GOT3 (cell line): ENCODE data around the gene LVRN.

Source experiments
- DNase-seq: peaks from one replicate; lab custom pipeline; 2025; ENCODE audit warnings: mixed read lengths; lab: John Stamatoyannopoulos, UW

The LVRN gene

DNA sequence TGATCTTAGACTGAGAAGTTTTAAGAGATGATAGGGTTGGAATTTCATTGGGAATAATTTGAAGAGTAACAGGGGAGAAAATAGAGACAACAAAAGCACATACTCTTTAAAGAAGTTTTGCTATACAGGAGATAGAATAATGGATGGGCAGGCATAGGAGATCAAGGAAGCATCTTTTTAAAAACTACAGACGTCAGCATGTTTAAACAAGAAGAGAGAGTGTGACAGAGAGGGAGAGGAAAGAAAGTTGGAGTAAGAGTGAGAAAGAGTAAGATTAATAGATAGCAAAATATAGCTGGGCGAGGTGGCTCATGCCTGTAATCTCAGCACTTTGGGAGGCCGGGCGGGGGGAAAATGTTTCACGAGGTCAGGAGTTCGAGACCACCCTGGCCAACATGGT is 5.3 kb upstream of the LVRN start:
- DNase-seq, result no peak

DNA sequence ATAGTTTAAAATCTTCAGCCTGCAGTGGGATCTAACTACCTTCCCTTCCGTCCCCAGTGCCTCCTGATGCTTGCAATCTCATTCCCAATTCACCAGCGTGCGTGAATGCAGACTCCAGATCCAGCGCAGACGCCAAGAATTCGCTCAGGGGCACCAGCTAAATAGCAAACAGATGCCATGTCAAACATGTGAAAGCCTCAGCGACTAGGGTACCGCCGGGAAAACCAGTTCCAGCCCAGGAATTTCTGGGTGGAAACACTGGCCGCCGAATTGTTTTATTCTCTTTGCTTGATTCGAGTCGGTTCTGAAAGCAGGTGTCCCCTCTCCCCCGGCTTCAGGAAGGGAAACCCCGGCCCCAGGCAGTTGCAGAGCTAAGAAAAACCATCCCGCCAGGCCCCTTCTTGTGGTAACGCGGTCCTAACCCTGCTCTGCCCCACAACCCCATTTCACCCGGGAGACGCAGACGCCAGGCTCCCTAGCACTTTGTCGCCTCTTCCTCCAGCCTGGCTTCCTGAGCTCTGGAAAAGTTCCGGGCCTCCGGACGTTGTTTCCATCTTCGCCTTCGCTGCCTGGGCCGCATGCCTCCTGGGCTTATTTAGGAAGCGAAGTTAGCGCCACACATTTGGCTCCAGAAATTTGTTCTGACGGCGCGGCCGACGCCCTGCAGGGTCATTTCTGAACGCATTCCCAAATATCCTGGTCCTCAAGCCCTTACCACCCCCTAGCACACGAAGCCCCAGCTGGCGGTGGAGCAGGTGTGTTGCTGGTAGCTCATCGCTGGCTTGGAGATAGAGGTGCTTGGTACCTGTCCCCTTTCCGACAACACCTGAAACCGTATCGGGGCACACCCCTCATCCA is 665 bp upstream of the LVRN start:
- DNase-seq, result no peak

DNA sequence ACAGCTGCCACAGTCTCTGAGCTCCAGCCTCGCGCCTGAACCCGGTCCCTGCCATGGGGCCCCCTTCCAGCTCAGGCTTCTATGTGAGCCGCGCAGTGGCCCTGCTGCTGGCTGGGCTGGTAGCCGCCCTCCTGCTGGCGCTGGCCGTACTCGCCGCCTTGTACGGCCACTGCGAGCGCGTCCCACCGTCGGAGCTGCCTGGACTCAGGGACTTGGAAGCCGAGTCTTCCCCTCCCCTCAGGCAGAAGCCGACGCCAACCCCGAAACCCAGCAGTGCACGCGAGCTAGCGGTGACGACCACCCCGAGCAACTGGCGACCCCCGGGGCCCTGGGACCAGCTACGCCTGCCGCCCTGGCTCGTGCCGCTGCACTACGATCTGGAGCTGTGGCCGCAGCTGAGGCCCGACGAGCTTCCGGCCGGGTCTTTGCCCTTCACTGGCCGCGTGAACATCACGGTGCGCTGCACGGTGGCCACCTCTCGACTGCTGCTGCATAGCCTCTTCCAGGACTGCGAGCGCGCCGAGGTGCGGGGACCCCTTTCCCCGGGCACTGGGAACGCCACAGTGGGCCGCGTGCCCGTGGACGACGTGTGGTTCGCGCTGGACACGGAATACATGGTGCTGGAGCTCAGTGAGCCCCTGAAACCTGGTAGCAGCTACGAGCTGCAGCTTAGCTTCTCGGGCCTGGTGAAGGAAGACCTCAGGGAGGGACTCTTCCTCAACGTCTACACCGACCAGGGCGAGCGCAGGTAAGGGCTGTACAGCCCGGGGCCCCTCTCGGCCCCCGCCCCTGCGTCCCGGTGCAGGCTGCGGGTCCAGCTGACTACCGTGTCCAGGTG is 509 bp downstream of the LVRN start:
- DNase-seq, result no peak

DNA sequence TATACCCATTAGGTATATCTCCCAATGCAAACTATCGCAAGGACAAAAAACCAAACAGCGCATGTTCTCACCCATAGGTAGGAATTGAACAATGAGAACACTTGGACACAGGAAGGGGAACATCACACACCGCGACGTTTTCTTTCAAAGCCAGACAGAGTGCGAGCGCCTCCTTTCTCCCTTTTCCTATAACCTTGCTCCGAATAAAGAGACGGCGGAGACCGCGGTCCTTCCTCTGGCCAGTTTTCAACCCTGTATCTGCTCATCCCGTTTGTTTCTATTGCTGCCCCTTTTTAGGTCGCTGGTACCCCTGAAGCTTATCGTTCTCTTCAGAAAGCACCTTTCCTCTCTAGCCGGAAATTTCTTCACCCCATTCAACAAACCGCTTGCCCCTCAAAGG is 1.3 kb downstream of the LVRN start:
- no peak for DNase-seq

DNA sequence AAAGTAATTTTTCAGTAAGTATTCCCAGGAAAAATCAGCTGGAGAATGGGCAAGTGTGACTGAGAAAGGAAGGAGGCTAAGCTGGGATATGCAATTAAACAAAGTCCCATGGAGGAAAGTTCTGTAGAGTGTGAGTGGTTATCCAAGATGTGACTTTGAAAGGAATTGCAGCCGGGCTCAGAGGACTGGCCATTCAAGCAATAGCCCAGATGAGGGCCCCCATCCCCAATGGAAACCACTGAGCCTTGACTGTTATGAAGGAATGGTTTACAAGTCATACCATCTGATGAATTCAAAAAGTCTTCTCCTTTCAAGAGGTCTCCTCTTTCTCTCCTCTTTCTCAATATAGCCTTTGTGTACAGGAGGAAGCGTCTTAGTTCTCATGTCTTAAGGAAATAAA is 6.5 kb downstream of the LVRN start:
- no peak for DNase-seq

DNA sequence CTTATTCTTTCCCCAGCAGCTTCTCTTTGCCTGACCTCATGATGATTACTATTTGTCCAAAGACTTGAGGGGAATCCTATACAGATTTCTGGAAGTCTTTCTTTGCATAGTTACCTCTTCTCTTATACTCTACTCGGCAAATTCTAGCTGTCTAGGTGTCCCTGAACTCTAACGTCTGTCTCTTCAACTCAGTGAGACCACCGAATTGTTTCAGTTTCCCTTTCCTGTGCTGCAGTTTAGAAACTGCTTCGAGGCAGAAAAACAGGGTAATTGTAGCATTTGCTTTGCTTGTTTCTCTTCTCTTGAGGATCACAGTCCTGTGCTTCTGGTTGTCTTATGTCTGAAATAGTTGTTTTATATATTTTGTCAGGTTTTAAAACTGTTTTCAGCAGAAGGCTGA is 14.8 kb downstream of the LVRN start:
- DNase-seq, result no peak

DNA sequence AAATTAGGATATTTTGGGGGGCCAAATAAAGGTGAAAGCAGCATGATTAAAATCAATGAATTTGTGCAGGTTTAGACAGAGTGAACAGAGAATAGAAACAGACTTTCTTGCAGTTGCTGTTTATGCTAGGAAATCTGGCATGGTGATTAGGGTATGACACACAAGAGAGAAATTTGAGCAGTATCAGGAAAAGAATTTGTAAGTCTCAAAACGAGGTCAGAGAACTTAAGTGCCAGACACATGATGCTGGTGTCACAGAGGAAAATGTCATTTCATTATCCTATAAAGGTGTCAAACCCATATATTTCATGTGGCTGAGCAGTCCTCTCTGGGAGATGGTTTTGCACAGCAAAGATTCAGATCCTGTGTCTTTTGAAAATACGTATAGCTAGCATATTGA is 15.7 kb downstream of the LVRN start:
- DNase-seq, result no peak

DNA sequence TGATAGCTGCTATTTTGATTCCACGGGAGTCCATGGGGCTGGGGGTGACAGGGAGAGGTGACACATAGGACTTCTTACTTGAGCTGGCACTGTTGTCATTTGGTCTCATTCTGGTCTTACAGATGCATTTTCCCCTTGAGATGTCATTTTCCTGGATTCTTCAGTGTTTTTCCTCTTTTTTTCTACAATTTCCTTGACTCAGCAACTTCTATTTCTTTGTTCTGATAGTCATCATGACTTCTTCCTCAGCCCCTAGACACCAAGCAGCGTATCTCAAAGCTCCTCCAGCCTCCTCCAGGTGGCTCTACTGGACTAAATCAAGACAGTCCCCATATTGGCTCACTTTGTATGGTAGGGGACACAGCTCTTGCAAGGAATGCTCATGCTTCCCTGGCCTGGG is 16.5 kb downstream of the LVRN start:
- DNase-seq, result no peak

DNA sequence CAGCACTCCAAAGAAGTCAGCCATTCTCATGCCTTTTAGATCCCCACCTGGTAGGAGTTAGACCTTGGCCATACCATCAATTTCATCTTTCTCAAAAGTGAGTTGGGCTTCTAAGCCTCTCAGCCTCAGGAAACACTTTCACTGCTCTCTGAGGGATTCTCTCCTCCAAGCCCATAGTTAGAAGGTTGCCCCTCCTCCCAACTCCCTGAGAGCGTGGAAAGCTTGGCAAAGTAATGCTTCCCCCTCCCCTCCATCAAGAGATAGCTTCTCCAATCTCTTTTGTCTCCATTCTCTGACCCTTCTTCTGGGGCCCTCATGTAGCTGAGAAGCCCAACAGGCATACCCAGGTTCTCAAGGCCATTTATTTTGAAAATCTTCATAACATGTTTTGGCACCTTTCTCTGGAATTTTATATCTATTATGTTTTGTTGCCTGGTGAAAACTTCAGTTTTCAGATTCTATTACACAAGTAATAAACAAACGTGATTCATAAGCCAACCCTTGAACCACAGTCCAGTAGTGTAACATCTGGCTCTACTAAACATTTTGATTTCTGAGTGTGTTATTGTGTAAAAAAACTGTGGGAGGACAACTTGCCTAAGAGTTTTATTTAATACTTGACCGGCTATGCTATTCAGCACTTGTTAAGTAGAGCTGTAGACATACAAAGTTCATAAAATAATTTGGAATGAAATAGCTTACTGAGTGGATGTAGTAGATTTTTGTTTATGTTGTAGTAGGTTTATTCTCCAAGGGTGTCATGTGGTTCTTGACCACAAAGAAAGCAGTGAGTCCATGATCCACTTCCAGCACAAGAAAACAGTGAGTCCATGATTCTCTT is 17.1 kb downstream of the LVRN start:
- no peak for DNase-seq

DNA sequence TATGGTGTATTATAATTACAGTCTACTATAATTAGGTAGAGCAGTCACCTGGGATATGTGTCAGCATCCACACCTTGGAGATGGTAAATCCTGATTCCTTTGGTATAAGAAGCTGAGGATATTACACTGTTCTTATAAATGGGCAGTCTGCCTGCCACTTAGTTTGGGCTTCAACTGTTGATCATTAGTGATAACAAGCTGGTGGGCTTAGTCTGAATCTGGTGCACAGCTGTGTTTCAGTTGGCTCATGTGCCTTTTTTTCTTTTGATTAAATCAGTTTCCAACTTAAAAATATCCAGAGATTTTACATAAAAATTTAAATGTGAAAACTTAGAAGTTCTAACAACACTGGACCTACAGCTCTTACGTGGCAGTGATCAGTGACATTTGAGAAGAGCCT is 21.2 kb downstream of the LVRN start:
- DNase-seq, result no peak

DNA sequence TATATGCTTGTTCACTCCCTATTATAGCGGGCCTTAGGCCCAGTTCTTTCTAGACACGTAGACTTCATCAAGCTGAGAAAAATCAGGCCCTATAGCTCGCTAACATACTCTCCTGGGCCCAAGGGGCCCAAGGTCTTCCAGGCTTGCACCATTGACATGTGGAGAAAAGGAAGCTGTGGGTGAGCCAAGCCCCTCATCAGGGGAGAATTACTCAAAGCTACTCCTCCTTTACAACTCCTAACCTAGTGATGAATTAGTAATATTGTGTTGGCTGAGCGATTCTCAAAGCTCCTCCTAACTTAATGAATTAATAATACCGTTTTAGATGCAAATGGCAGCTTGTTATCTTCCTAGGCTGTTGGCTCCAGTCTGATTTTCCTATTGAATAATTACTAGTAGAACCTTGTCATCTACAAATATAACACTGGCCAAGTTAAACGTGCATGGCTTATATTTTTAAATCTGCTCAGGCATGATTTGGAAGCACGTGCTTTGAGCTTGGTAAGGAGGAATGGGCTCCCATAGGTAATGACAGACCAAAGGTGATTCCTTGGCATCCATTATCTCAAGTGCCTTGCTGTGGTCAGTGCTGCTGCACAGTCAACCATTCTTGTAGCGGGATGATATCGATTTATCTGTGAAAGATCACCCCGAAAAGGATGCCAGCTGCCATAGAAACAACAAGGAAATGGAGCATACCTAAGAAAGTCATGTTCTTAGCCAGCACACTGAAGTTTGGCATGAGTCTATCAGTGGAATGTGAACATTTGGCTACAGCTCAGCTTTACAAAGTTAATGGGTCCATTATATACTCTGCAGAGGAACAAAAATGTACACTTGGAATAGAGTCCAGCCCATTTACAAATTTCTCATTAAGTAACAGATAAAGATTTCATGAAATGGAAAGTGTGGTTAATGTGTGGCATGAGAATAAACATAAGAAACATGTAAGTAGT is 23.8 kb downstream of the LVRN start:
- DNase-seq, result no peak

DNA sequence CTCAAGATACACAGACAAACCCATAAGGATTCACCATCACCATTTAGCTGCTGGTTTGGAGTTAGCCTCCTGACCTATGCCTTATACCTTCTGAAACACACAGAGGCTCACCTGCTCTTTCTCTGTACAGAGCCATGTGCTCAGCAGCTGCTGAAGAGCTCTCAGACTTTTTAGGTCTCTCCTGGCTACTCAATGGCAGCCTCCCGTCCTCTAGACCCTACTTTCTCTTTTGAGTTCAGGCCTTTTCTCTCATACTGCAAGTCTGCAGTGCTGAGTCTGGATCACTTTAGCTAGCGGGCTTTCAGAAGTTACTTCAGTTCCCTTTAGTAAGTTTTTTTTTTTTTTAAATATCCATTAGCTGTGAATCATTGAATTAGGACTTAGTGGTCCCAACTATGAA is 25.7 kb downstream of the LVRN start:
- DNase-seq, result no peak

DNA sequence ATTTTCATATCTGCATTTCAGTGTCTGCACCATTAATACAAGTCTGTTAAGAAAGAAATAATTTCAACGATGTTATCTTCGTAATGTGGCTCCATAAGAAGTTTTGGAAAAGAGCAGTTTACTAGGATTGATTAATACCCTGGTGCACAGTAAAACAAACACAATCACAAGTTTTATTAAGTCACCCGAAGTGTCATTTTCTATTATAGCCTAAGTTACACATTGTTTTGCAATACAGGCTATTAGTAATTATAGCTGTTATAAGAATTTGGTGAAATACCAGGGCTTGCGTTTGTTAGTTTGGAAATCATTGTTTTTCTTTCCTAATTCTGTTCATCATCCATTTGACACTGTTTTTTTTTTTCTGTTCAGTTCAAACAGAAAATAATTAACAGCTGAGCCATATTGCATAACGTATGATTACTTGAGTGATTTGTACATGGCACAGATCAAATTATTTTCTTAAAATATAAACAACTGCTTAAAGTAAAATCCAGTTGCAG is 30.6 kb downstream of the LVRN start:
- no peak for DNase-seq

DNA sequence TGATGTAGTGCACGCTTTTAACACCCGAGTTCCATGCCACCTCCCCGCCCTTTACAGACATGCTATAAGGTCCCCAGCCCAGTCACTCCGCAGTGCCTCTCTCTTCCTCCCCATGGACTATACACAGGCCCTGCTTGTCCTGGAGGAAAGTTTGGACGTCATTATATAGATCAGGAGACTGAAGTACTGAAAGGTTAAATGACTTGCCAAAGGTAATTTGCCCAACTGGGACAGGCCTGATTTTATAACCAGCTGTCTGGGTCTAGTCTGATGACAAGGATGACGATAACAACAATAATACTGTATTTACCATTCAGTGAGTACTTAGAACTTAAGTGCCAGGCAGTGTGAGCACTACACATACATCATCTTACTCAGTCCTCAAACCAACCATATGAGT is 33.1 kb downstream of the LVRN start:
- DNase-seq, result no peak

DNA sequence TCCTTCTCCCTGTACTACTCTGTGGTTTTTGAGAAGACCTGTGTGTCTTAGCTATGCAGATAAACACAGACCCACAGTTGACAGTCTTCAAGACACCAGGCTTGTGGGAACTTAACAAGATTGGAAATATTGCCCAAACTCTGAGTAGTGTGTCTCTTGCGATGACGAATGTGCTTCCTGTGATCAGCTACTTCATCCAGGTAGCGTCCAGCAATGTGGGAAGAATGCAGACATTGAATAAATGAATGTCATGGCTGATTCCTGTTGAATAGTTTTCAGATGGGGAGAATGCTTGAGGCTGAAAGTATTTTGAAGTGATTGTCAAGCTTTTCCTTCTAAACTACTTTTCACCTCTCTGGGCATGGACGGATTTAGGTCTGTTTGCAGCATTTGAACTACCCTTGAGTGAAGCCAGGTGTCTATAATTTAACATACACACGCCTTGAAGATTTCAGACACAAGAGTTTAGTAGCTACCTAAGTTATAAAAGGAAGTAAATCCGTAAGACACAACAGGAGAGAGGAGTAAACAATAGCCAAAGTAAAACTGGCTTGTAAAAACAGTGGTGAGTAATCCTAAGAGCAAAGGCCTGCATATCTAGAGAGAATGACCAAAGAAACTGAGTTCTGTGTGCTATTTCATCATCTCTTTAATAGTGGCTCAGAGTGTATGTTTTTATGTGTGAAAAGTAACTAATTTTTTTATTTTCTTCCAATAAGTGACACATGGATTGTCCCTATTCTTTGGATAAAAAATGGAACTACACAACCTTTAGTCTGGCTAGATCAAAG is 40.0 kb downstream of the LVRN start:
- DNase-seq, result no peak

DNA sequence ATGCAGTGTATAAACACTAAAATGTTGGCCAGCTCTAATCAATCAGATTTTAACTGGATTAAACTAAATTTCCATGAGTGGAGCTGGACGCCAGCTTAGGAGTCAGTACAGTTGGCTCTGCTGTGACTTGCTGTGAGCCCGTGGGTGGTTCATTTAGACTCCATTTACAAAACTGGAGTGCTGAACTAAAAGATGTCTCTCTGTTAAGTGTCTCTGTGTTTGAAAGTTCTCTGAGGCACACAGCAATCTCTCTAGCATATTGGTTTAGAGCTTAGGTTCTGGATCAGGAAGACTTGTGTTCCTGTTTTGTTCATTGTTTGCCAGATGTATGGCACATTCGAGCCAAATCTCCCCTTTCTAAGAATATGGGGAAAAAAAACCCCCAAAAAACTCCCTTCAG is 42.0 kb downstream of the LVRN start:
- DNase-seq, result no peak

DNA sequence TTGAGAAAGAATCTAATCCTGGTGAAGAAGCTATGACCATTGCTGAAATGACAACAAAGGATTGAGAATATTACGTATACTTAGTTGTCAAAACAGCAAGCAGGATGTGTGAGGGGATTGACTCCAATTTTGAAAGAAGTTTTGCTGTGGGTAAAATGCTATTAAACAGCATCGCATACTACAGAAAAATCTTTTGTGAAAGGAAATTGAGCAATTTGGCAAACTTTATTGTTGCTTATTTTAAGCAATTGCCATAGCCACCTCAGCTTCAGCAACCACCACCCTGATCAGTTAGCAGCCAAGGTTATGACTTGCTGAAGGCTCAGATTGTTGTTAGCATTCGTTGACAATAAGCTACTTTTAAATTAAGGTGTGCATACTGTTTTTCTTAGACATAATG is 47.5 kb downstream of the LVRN start:
- no peak for DNase-seq

DNA sequence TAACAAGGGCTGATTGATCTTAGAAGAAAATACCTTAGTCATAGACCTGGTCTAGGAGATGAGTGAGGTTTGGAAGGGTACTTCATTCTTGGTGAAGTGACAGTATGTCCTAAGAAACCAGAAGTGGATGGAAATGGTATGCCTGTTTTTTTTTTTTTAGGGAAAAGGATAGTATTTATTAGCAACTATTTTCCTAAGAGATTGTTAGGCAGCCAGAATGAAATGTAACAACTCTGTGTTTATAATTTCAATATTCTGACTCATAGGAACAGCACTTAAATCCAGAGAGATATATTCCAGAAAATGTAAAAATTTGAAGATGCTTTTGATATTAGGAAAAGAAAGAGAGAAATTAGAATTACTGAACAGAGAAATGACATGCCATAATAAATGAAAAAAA is 48.8 kb downstream of the LVRN start:
- no peak for DNase-seq

DNA sequence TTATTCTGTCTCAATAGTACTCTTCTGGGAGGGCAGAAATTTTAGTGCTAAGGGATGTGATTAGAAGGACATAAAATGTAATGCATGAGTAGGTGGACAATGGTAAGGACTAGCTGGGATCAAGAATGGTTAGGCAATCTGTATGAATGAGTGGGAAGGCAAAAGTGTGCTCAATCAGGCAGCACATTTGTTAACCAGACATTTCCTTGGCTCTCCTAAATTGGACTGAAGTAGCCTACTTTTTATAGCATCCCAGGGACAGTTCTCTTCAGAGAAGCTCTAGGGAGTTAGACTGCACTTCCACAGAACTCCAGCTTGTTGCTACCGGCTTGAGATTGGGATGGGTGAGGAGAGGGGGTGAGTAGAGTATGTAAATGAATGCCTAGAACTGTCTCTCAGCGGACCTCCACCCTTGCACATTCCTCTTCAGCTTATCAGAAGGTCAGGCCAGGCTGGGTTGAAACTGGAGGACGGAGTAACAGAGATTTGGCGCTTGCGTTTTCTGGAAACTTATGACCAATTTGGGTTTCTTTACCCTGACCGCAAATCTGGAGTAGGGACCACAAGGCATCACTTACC is 51.0 kb downstream of the LVRN start:
- no peak for DNase-seq

DNA sequence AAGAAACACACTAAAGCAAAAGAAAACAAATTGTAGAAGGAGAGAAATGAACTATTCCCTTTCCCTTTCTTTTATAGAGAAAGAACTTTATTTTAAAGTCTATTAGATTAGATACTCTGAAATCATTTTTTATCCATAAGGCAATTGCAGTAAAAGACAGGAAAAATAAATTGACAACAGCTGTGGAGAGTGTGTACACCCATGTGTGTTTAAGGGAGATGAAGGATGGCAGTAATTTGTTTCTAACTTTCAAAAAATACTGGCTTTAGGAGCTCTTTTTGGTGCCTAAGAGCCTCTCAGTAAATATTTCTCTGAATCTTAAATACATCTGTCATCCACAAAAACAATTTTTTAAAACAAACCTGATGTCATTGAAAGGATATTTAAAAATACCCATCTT is 51.7 kb downstream of the LVRN start:
- DNase-seq, result no peak
